Measurements from ENCODE around the gene HOXB7. TPM values are rescaled to one million over a fixed set of nuclear protein-coding genes. Genes with fewer than 3 reads are reported as not detected.

HOXB7 gene
- total RNA-seq, 3 donors from 2014 or later = 10.9 to 29.1 (median 22.4) TPM

DNA sequence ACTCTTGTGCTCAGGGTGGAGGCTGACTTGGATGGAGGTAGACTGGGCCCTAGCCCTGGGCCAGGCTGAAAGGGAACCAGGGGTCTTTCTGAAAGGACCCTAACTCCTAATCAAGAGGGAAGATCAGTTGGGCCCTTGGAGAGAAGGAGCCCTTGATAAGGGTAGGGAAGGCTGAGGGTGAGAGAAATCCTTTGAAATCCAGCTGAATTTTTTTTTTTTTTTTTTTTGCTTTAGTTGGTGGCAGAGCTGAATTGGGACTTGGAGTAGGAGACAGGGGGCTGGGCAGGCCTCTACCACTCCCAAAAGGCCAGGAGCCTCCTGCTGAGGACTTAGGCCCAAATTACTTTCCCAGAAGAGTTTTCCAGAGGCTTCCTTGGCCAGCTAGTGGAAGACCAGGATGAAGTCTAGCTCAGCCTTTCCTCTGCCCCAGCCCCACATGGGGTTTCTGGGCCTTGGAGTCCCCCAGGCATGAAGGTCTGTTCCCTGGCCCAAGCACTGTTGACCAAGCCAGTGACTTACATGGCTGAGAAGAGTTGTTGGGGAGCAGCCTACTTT, 20.1 kb downstream of the HOXB7 start:
- Histone ChIP-seq H3K4me3 (no peak overlapping the region), H3K36me3 (ENCODE audit: low read depth) (peaks cover 5% of the 10 kb centered on the region), H3K4me1 (ENCODE audit: low read depth) (peaks cover 43% of the 10 kb centered on the region), H3K9me3 (no peaks in the 10 kb centered on the region)
- TF ChIP-seq, protein P1, sequence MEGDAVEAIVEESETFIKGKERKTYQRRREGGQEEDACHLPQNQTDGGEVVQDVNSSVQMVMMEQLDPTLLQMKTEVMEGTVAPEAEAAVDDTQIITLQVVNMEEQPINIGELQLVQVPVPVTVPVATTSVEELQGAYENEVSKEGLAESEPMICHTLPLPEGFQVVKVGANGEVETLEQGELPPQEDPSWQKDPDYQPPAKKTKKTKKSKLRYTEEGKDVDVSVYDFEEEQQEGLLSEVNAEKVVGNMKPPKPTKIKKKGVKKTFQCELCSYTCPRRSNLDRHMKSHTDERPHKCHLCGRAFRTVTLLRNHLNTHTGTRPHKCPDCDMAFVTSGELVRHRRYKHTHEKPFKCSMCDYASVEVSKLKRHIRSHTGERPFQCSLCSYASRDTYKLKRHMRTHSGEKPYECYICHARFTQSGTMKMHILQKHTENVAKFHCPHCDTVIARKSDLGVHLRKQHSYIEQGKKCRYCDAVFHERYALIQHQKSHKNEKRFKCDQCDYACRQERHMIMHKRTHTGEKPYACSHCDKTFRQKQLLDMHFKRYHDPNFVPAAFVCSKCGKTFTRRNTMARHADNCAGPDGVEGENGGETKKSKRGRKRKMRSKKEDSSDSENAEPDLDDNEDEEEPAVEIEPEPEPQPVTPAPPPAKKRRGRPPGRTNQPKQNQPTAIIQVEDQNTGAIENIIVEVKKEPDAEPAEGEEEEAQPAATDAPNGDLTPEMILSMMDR (IDR thresholded peaks at IDR 0.05) = no peak
- intact Hi-C loops (cut with DNase I, micrococcal nuclease) = no loop called here
- no peak for DNase-seq
- ATAC-seq = no peak

DNA sequence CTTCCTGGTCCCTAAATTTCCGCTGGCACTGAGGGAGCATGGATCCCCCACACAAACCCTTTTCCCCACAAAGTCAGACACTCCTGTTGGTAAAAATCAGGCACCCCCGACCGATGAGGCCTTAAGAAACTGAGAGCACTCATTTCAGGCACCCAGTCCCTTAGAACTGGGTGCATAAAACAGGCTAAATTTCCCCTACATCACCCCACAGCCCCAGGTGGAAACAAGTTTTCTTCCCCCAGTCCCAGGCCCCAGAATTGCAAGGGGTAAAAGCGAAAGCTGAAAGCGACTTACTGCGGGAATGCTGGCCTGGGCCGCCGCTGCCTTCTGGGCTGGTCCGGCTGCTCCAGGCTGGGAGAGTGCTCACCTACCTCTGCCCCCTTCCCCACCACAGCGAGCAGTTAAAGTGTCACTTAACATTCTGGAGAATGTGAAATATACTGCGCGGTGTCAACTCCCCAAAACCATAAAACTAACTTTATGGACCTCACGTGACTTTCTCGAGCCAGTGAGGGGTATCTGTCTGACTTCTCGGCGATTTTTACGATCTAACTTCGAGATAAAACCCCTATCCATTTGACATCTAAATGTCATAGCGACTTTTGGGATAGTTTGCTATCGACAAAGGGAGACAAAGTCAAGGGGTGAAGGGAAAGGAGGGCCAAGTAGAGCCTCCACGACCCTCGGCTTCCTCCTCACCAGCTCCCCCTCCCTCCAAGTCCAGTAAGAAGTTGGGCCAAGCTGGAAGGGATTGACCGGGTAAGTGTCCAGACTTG, 20.8 kb downstream of the HOXB7 start, which contains the start of gene HOXB3:
Gene HOXB3 (minus strand): TSS at position 411 of the 776 bp plus-strand sequence. CDS start 37,767 bp downstream, outside the sequence.
- DNase-seq (no peak), ATAC-seq (peak; percentile 30)
- intact Hi-C loops (cut with DNase I, micrococcal nuclease) = no loop called here
- Histone ChIP-seq H3K36me3 (ENCODE audit: low read depth) (no peaks in the 10 kb centered on the region), H3K9me3 (no peaks in the 10 kb centered on the region), H3K4me1 (ENCODE audit: low read depth) (peaks cover 48% of the 10 kb centered on the region), H3K4me3 (no peak within 1 kb of the TSS)
- TF ChIP-seq, protein P1 (IDR thresholded peaks at IDR 0.05) = no peak

DNA sequence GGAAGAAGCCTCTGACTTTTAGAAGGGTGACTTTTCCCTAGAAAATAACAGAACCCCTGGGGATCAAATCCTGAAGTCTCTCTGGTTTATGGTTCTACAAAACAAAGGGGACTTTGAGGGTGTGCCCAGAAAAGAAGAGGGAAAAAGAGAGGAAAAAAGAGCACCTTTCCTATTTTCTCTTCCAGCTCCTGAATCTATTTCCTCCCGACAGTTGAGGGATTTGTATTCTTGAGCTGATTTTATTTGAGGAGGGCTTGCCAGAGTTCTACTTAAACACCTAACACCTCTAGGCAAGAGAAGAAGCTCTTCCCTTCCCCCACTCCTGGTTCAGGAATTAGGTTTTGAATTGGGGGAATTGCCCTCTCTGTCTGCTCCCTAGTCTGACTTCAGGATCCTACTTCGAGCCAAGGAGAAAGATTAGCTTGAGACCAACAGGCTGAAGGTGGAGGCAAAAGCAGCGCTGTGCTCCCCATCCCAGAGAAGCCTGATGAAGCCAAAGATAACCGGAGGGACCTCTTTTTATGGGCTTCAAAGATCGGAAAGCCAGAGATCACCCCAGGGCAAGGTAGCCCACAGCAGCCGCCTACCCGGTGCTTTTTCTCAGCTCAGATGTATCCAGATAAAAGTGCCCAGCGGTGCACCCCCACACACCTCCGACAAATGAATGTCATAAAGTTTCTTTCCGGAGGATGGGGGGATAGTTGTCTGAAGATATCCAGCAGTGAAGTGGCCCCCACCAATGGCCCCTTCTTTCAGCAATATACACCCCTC, 21.6 kb downstream of the HOXB7 start:
- Histone ChIP-seq H3K36me3 (ENCODE audit: low read depth) (no peaks in the 10 kb centered on the region), H3K4me1 (ENCODE audit: low read depth) (peaks cover 48% of the 10 kb centered on the region), H3K4me3 (no peak overlapping the region), H3K9me3 (no peaks in the 10 kb centered on the region)
- intact Hi-C loops (cut with DNase I, micrococcal nuclease) = no loop called here
- no peak for ATAC-seq
- TF ChIP-seq, protein P1 (IDR thresholded peaks at IDR 0.05) = no peak
- DNase-seq = no peak

GRCh38 chr17:48588528-48588927, 22.3 kb downstream of the HOXB7 start:
- no peaks in the 10 kb centered on the region for H3K9me3 ChIP-seq
- no peak for DNase-seq
- peaks cover 48% of the 10 kb centered on the region for H3K4me1 ChIP-seq (ENCODE audit: low read depth)
- H3K4me3 ChIP-seq = no peak overlapping the region
- no peak for ATAC-seq
- intact Hi-C loops (cut with DNase I, micrococcal nuclease) = no loop called here
- TF ChIP-seq, protein P1 (IDR thresholded peaks at IDR 0.05) = no peak
- no peaks in the 10 kb centered on the region for H3K36me3 ChIP-seq (ENCODE audit: low read depth)

DNA sequence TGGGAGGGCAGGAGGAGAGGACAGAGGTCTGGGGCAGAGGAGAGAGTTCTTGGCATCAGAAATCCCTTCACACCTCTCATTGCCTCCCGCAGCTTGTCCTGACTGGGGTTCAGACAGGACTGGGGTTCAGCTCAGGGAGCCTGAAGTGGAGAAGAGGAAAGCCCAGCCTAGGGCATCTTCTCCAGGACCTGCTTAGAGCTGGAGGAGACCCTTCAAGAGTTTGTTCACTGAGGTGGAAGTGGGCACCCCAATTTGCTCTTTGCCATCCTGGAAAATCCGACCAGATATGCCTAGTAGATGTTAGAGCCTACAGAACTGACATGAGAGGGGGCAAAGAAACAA, 22.8 kb downstream of the HOXB7 start:
- TF ChIP-seq, protein P1 (IDR thresholded peaks at IDR 0.05) = no peak
- Histone ChIP-seq H3K9me3 (no peaks in the 10 kb centered on the region), H3K36me3 (ENCODE audit: low read depth) (no peaks in the 10 kb centered on the region), H3K4me3 (no peak overlapping the region), H3K4me1 (ENCODE audit: low read depth) (peaks cover 43% of the 10 kb centered on the region)
- intact Hi-C loops (cut with DNase I, micrococcal nuclease) = no loop called here
- no peak for DNase-seq
- ATAC-seq = no peak
